A673 (cell line): ENCODE measurements around the gene MFAP4. TPM values are rescaled to one million over a fixed set of nuclear protein-coding genes. Genes with fewer than 3 reads are reported as not detected.

ENCODE experiments used
- BruUV-seq: library from RNA; stranded (reverse); fragments of 400-500 nt; replicated peaks from 2 replicates; lab custom pipeline; 2021; lab: Mats Ljungman, UMichigan
- CTCF ChIA-PET: fragments of 300-600 bp; sonication (Branson Sonifier 250); formaldehyde crosslinking; loops from one replicate; lab custom pipeline; 2022; ENCODE audit warnings: antibody characterized with exemption; lab: Charles Lee
- POLR2A ChIA-PET: fragments of 300-600 bp; sonication (Branson Sonifier 250); formaldehyde crosslinking; loops from one replicate; lab custom pipeline; 2022; ENCODE audit warnings: antibody characterized with exemption; ENCODE audit not compliant: low non-redundant PET; lab: Charles Lee
- DNase-seq: peaks from one replicate; pipeline ENCODE4 v3.0.0-alpha.2; 2015; ENCODE audit warnings: low spot score
- H3K27ac ChIP-seq: fragments of 200-600 bp; sonication (generic); 2 replicates; pipeline ENCODE4 v1.5.1; 2016; ENCODE audit warnings: mixed run types, low read depth, mild to moderate bottlenecking, mixed read lengths, antibody characterized with exemption, low read length; ENCODE audit not compliant: poor library complexity, severe bottlenecking
- H3K27me3 ChIP-seq: fragments of 200-600 bp; sonication (generic); replicated peaks from 2 replicates; pipeline ENCODE4 v1.6.1; 2017; ENCODE audit warnings: mixed run types, low read depth, mild to moderate bottlenecking, mixed read lengths, antibody characterized with exemption, low read length; ENCODE audit not compliant: insufficient read depth, poor library complexity
- H3K36me3 ChIP-seq: fragments of 200-600 bp; sonication (generic); 2 replicates; pipeline ENCODE4 v1.6.1; 2016; ENCODE audit warnings: mixed run types, mild to moderate bottlenecking, mixed read lengths, antibody characterized with exemption, low read length; ENCODE audit not compliant: insufficient read depth, poor library complexity, severe bottlenecking
- H3K4me1 ChIP-seq: fragments of 200-600 bp; sonication (generic); 2 replicates; pipeline ENCODE4 v1.6.1; 2017; ENCODE audit warnings: mixed run types, mild to moderate bottlenecking, mixed read lengths, antibody characterized with exemption, low read length; ENCODE audit not compliant: insufficient read depth, poor library complexity, severe bottlenecking
- H3K4me3 ChIP-seq: fragments of 200-600 bp; sonication (generic); 2 replicates; pipeline ENCODE4 v1.5.1; 2016; ENCODE audit warnings: low read depth, mixed run types, mild to moderate bottlenecking, mixed read lengths, low read length; ENCODE audit not compliant: poor library complexity, severe bottlenecking
- H3K9me3 ChIP-seq: fragments of 200-600 bp; sonication (generic); 2 replicates; pipeline ENCODE4 v1.6.1; 2016; ENCODE audit warnings: mixed run types, low read depth, mild to moderate bottlenecking, mixed read lengths, antibody characterized with exemption, low read length; ENCODE audit not compliant: poor library complexity, severe bottlenecking
- EZH2 ChIP-seq: fragments of 200-600 bp; sonication (generic); IDR thresholded peaks from 2 replicates; pipeline ENCODE4 v1.6.1; 2017; ENCODE audit warnings: borderline replicate concordance, low read depth, mild to moderate bottlenecking, mixed read lengths, antibody characterized with exemption, low read length; ENCODE audit not compliant: poor library complexity, severe bottlenecking
- intact Hi-C: fragments of 100-400 bp; cut with micrococcal nuclease; formaldehyde crosslinking; loops from one replicate; pipeline ENCODE4 v1.10.0; 2022; ENCODE audit not compliant: unreplicated experiment
- total RNA-seq: library from RNA; stranded (reverse); gene quantifications from 2 replicates; pipeline ENCODE4 v1.2.3, GENCODE V29; 2021
- TF ChIP-seq, protein P1 (sequence below): fragments of 300-800, 200-600 bp; sonication (generic); conservative IDR thresholded peaks from 2 replicates; pipeline ENCODE4 v1.5.1; 2017; ENCODE audit warnings: low read depth, mild to moderate bottlenecking, antibody characterized with exemption, low read length, moderate library complexity, mixed read lengths

MFAP4 gene
- total RNA-seq, 1 experiment from 2014 or later: 60.9 TPM

DNA sequence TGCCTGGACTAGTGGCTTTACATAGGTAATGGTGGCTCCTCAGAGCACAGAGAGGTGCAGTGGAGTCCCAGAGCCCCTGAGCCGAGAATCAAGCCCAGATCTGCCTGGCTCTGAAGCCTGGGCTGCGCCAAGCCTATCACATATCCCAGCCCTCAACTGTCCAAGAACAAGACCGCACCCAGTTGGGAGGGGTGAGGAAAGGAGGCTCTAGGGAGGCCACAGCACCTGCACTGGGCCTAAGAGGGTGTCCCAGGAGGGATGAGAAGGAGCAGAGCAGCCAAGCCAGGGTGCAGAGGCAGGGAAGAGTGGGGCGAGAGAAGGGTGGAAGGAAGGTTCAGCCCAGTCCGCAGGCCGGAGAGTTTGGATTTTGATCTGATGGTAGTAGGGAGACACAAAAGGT, 23.1 kb upstream of the MFAP4 start:
- no peaks in the 10 kb centered on the region for H3K36me3 ChIP-seq
- CTCF ChIA-PET: interaction anchor here (0.6 kb wide), 1 partner anchor 1193 kb away, joined by 7 read pairs; no protein-coding TSS in a partner anchor

DNA sequence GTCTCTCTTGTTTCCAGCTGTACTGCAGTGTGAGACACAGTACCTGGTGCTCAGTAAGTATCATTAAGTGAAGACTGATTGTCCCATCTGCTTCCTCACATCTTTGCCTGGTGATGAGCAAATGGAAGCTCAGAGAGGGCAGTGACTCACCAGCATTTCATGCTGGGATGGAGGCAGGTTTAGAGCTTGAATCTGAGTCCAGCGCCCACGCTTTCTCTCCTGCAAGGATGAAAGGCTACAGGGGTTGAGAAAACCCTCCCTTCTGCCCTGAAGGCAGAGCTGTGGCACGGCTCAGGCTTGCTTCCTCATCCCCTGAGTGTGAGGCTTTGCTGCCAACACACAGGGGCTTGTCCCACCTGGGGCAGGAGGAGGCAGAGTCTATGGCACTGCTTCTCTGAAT, 22.5 kb upstream of the MFAP4 start:
- no TSS peak for BruUV-seq
- no peak overlapping the region for H3K4me3 ChIP-seq

More for the DNA sequence above, 23.1 kb upstream of the MFAP4 start:
- Histone ChIP-seq H3K4me3 (no peak overlapping the region), H3K4me1 (no peaks in the 10 kb centered on the region), H3K27me3 (no peaks in the 10 kb centered on the region), H3K27ac (no peak overlapping the region), H3K9me3 (no peaks in the 10 kb centered on the region)
- DNase-seq: no peak
- BruUV-seq: no TSS peak
- no peak for TF ChIP-seq EZH2
- TF ChIP-seq, protein P1, sequence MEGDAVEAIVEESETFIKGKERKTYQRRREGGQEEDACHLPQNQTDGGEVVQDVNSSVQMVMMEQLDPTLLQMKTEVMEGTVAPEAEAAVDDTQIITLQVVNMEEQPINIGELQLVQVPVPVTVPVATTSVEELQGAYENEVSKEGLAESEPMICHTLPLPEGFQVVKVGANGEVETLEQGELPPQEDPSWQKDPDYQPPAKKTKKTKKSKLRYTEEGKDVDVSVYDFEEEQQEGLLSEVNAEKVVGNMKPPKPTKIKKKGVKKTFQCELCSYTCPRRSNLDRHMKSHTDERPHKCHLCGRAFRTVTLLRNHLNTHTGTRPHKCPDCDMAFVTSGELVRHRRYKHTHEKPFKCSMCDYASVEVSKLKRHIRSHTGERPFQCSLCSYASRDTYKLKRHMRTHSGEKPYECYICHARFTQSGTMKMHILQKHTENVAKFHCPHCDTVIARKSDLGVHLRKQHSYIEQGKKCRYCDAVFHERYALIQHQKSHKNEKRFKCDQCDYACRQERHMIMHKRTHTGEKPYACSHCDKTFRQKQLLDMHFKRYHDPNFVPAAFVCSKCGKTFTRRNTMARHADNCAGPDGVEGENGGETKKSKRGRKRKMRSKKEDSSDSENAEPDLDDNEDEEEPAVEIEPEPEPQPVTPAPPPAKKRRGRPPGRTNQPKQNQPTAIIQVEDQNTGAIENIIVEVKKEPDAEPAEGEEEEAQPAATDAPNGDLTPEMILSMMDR: no peak
- intact Hi-C loops: no loop called here
- POLR2A ChIA-PET: interaction anchor here (0.7 kb wide), 1 partner anchor 26 kb away, joined by 3 read pairs; no protein-coding TSS in a partner anchor

DNA sequence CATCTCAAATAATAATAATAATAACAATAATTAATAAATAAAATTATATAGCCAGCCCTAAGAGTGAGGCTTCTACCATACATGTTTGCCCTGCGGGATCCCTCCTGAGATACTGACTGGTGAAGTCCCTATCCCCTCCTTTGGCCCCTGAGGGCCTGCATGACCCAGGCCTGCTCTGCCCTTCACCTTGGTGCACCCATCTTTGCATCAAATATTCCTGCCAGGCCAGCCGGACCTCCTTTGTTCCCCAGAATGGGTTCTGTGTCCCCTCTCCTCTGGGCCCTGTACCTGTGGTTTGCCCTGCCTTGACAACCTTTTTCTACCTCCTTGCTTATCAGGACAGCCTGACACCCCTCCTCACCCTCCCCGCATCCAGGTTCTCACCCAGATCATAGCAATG, 22.1 kb upstream of the MFAP4 start:
- H3K4me1 ChIP-seq: no peaks in the 10 kb centered on the region
- H3K27me3 ChIP-seq: no peaks in the 10 kb centered on the region
- intact Hi-C loops: no loop called here
- no peak overlapping the region for H3K27ac ChIP-seq
- DNase-seq: no peak
- TF ChIP-seq, protein P1: no peak
- TF ChIP-seq EZH2: no peak
- no peaks in the 10 kb centered on the region for H3K36me3 ChIP-seq
- ChIA-PET POLR2A (no interaction called here), CTCF (no interaction called here)
- no peaks in the 10 kb centered on the region for H3K9me3 ChIP-seq
- BruUV-seq: no TSS peak
- H3K4me3 ChIP-seq: no peak overlapping the region

More for the DNA sequence above, 22.5 kb upstream of the MFAP4 start:
- ChIA-PET POLR2A (interaction anchor here (0.7 kb wide), 1 partner anchor 26 kb away, joined by 3 read pairs; no protein-coding TSS in a partner anchor), CTCF (interaction anchor here (0.6 kb wide), 1 partner anchor 1192 kb away, joined by 7 read pairs; no protein-coding TSS in a partner anchor)
- no peaks in the 10 kb centered on the region for H3K9me3 ChIP-seq
- no peaks in the 10 kb centered on the region for H3K36me3 ChIP-seq
- intact Hi-C loops: no loop called here
- H3K27ac ChIP-seq: no peak overlapping the region
- no peaks in the 10 kb centered on the region for H3K27me3 ChIP-seq
- DNase-seq: peak; percentile 20
- no peak for TF ChIP-seq EZH2
- TF ChIP-seq, protein P1: no peak
- H3K4me1 ChIP-seq: no peaks in the 10 kb centered on the region
